ENCODE data around the gene PDC. TPM values are rescaled to one million over a fixed set of nuclear protein-coding genes. Genes with fewer than 3 reads are reported as not detected.

The PDC gene
- polyA plus RNA-seq, 1 of the 3 experiments (the other 2 are of a cell fraction) = not detected

DNA sequence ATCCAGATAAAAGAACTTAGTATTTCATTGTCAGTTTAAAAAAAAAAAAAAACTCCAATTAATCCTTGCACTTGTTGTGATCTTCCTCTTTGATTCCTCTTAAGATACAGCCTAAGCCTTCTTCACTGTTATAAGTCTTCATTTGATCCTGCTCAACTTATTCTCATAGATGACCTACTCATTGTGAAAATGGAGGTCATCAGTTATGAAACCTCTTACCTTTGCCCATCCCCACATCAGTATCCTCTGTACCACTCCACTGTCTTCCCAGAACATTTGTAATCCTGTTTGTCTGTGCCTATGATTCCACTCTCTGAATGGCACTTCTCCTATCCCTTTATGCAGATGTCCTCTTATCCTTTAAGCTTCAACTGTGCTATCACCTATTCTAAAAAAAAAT lies 57.3 kb downstream of the PDC start:
- Histone ChIP-seq H3K27me3 (ENCODE audit: insufficient read depth) (no peaks in the 10 kb centered on the region), H3K9ac (no peak overlapping the region), H3K9me2 (no peaks in the 10 kb centered on the region), H4K20me1 (ENCODE audit: insufficient read depth) (no peaks in the 10 kb centered on the region), H3K36me3 (replicated peaks in 1 of 2; ENCODE audit: control insufficient read depth in 1 of 2, insufficient read depth in 2 of 2, low read length in 1 of 2) (peaks cover 49 to 62% of the 10 kb centered on the region in 2 experiments), H3K4me3 (ENCODE audit: low read depth in 2 of 2, low read length in 1 of 2) (no peak overlapping the region), H2AFZ (ENCODE audit: low read depth) (no peak overlapping the region), H3F3A (replicated peaks; ENCODE audit: insufficient read depth) (peaks cover 27% of the 10 kb centered on the region), H3K4me1 (ENCODE audit: control insufficient read depth in 1 of 2, insufficient read depth in 2 of 2, low read depth in 1 of 2, low read length in 1 of 2) (peaks cover 0 to 4% of the 10 kb centered on the region in 2 experiments; a peak in 2 of 4 replicates), H3K4me2 (no peak overlapping the region), H3K27ac (ENCODE audit: low read depth in 2 of 2, low read length in 1 of 2) (no peak overlapping the region), H3K79me2 (ENCODE audit: insufficient read depth) (no peaks in the 10 kb centered on the region), H3K9me3 (no peaks in the 10 kb centered on the region)
- ChIA-PET POLR2A (no interaction called here), CTCF (interaction anchor here (0.7 to 3.8 kb wide), 15 partner anchors 10 to 583 kb away, joined by 3 to 24 read pairs (median 5); partner anchors contain the start of genes ODR4 and TPR)
- DNase-seq = no peak
- TF ChIP-seq TCF12 (IDR thresholded peaks at IDR 0.05) (no peak), FOSL2 (IDR thresholded peaks at IDR 0.05; ENCODE audit: borderline replicate concordance, low read depth) (no peak), MAX (IDR thresholded peaks at IDR 0.05; ENCODE audit: low read depth) (no peak), MXI1 (IDR thresholded peaks at IDR 0.05; ENCODE audit: low read depth, low read length) (no peak), EP300 (IDR thresholded peaks at IDR 0.05; ENCODE audit: borderline replicate concordance in 1 of 2, low read depth in 1 of 2, low read length in 1 of 2) (no peak), GATA2 (CRISPR knock-in tag; IDR thresholded peaks at IDR 0.05) (no peak), RFX5 (IDR thresholded peaks at IDR 0.05; ENCODE audit: low read length) (no peak), TEAD4 (IDR thresholded peaks at IDR 0.05; ENCODE audit: borderline replicate concordance, insufficient read depth) (no peak), FOXJ3 (CRISPR knock-in tag; IDR thresholded peaks at IDR 0.05) (no peak), NRF1 (IDR thresholded peaks at IDR 0.05; ENCODE audit: low read depth, low read length) (no peak), TAF1 (IDR thresholded peaks at IDR 0.05; ENCODE audit: borderline replicate concordance, low read depth, low read length) (no peak), GABPA (IDR thresholded peaks at IDR 0.05; ENCODE audit: low read depth) (no peak), RXRA (IDR thresholded peaks at IDR 0.05; ENCODE audit: borderline replicate concordance, low read depth) (no peak), FOXM1 (IDR thresholded peaks at IDR 0.05; ENCODE audit: low read depth) (no peak), IRF3 (IDR thresholded peaks at IDR 0.05; ENCODE audit: low read depth, low read length) (no peak)
- TF ChIP-seq, protein P1, sequence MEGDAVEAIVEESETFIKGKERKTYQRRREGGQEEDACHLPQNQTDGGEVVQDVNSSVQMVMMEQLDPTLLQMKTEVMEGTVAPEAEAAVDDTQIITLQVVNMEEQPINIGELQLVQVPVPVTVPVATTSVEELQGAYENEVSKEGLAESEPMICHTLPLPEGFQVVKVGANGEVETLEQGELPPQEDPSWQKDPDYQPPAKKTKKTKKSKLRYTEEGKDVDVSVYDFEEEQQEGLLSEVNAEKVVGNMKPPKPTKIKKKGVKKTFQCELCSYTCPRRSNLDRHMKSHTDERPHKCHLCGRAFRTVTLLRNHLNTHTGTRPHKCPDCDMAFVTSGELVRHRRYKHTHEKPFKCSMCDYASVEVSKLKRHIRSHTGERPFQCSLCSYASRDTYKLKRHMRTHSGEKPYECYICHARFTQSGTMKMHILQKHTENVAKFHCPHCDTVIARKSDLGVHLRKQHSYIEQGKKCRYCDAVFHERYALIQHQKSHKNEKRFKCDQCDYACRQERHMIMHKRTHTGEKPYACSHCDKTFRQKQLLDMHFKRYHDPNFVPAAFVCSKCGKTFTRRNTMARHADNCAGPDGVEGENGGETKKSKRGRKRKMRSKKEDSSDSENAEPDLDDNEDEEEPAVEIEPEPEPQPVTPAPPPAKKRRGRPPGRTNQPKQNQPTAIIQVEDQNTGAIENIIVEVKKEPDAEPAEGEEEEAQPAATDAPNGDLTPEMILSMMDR (IDR thresholded peaks at IDR 0.05) = no peak
- TF ChIP-seq, protein P2, sequence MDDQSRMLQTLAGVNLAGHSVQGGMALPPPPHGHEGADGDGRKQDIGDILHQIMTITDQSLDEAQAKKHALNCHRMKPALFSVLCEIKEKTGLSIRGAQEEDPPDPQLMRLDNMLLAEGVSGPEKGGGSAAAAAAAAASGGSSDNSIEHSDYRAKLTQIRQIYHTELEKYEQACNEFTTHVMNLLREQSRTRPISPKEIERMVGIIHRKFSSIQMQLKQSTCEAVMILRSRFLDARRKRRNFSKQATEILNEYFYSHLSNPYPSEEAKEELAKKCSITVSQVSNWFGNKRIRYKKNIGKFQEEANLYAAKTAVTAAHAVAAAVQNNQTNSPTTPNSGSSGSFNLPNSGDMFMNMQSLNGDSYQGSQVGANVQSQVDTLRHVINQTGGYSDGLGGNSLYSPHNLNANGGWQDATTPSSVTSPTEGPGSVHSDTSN (IDR thresholded peaks at IDR 0.05) = no peak
- TF ChIP-seq, protein P3, sequence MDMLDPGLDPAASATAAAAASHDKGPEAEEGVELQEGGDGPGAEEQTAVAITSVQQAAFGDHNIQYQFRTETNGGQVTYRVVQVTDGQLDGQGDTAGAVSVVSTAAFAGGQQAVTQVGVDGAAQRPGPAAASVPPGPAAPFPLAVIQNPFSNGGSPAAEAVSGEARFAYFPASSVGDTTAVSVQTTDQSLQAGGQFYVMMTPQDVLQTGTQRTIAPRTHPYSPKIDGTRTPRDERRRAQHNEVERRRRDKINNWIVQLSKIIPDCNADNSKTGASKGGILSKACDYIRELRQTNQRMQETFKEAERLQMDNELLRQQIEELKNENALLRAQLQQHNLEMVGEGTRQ (IDR thresholded peaks at IDR 0.05; ENCODE audit: borderline replicate concordance, low read depth, low read length) = no peak

Data from SK-N-SH (cell line).